Thymus (tissue), 11 donors: ENCODE data around the gene CD4. TPM values are rescaled to one million over a fixed set of nuclear protein-coding genes. Genes with fewer than 3 reads are reported as not detected.
A peak's percentile ranks its signal among the peaks of the same experiment; 100 is the strongest.

Source experiments
- DNase-seq, 9 donors: peaks; one replicate each; pipeline ENCODE4 v3.0.0-alpha.2; 2013; ENCODE audit warnings: low spot score in 9 of 9, low read depth in 6 of 9, missing footprints in 1 of 9
- H3K27ac ChIP-seq, 2 donors: one replicate each; pipeline ENCODE4 v1.5.1; 2013; ENCODE audit warnings: control low read depth in 1 of 2, low read depth in 1 of 2, low read length in 1 of 2, mild to moderate bottlenecking in 1 of 2, moderate library complexity in 1 of 2
- H3K27me3 ChIP-seq, 2 donors: one replicate each; pipeline ENCODE4 v1.5.1; 2013; ENCODE audit warnings: low read length in 1 of 2; ENCODE audit not compliant: control insufficient read depth in 2 of 2, insufficient read depth in 1 of 2
- H3K36me3 ChIP-seq, 2 donors: one replicate each; pipeline ENCODE4 v1.5.1; 2013; ENCODE audit warnings: low read length in 1 of 2, mild to moderate bottlenecking in 1 of 2, moderate library complexity in 1 of 2; ENCODE audit not compliant: control insufficient read depth in 2 of 2, insufficient read depth in 2 of 2
- H3K4me1 ChIP-seq, 2 donors: one replicate each; pipeline ENCODE4 v1.5.1; 2013; ENCODE audit warnings: low read length in 2 of 2; ENCODE audit not compliant: control insufficient read depth in 2 of 2, insufficient read depth in 2 of 2
- H3K4me3 ChIP-seq, 2 donors: one replicate each; pipeline ENCODE4 v1.5.1; 2013; ENCODE audit warnings: low read length in 2 of 2, control low read depth in 1 of 2, mild to moderate bottlenecking in 1 of 2
- H3K9me3 ChIP-seq, 2 donors: one replicate each; pipeline ENCODE4 v1.5.1; 2013; ENCODE audit warnings: low read length in 1 of 2, mild to moderate bottlenecking in 1 of 2; ENCODE audit not compliant: control insufficient read depth in 2 of 2, insufficient read depth in 1 of 2
- WGBS: extraction: QIAGEN DNeasy Blood & Tissue Kit; methylation state at CpG from one replicate; pipeline ENCODE4 v1.1.7; 2013; 5-methylcytosine and 5-hydroxymethylcytosine counted together
- polyA plus RNA-seq: library from polyadenylated mRNA; stranded (reverse); fragments of 200-250 nt; gene quantifications from one replicate; pipeline ENCODE4 v1.2.3, GENCODE V29; 2013
- total RNA-seq: library from RNA; stranded (reverse); fragments of 120-200 nt; gene quantifications from one replicate; pipeline ENCODE4 v1.2.4, GENCODE V29; 2013
- donor health status: healthy.

Gene CD4
- total and polyA plus RNA-seq, 2 donors, result 50.9 to 91.9 TPM

DNA sequence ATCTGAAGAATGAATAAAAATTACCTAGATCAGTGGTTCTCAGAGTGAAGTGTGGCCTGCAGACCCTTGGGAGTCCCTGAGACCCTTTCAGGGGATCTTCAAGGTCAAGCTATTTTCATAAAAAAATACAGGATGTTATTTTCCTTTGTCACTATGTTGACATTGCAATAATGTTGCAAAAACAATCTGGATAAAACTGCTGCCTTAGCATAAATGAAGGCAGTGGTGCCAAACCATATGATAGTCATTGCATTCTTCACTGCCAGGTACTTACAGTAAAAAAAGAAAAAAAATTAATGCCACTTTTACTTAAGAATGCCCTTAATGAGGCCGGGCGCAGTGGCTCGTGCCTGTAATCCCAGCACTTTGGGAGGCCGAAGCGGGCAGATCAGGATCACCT is 2.0 kb upstream of the CD4 start:
- no peak for DNase-seq
- Histone ChIP-seq H3K27me3 (no peaks in the 10 kb centered on the region), H3K4me3 (no peak overlapping the region), H3K36me3 (peaks cover 0 to 3% of the 10 kb centered on the region in 2 donors), H3K27ac (peak overlapping the region; percentile 47 to 98), H3K4me1 (peaks cover 57 to 89% of the 10 kb centered on the region in 2 donors), H3K9me3 (peaks cover 0 to 4% of the 10 kb centered on the region in 2 donors)
- WGBS, result 97% methylated on average over 5 of the region's 5 CpGs

DNA sequence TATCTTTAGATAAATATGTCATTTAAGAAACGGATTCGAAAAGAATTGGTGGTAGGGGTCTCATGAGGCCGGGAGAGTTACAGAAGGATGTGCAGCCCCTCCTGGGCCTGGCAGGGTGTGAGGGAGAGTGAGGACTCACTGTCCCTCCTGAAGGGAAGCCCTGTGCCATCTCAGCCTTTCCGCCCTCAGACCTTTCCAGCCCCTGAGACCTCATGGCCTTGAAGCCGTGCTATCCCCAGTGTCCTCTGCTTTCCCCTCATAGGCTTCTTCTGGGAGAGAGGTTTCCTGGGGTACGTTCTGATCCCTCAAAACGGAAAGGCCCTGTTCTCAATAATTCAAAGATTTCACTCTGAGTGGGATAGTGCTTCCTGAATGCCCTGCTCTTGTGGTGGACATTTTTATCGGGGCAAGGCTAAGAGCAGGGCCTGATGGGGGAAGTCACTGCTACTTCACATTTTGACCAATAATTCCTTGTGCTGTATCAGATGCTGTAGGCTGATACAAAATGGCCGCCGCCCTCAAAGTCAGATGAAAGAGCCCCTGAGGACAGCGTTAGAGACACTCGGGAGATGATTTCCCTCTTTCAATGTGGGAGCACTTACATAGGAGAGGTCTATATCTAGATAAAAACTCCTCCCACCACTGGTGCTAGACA is 1.3 kb downstream of the CD4 start:
- peaks cover 0 to 7% of the 10 kb centered on the region in 2 donors for H3K9me3 ChIP-seq
- H3K36me3 ChIP-seq, result peaks cover 8 to 28% of the 10 kb centered on the region in 2 donors
- peaks cover 33 to 83% of the 10 kb centered on the region in 2 donors for H3K4me1 ChIP-seq
- H3K4me3 ChIP-seq, result peak overlapping the region; percentile 59 to 94
- H3K27me3 ChIP-seq, result peaks cover 0 to 2% of the 10 kb centered on the region in 2 donors
- H3K27ac ChIP-seq, result peak overlapping the region; percentile 86 to 88
- peak in 1 of 9 donors; percentile 75 for DNase-seq
- WGBS, result 62% methylated on average over 12 of the region's 12 CpGs

DNA sequence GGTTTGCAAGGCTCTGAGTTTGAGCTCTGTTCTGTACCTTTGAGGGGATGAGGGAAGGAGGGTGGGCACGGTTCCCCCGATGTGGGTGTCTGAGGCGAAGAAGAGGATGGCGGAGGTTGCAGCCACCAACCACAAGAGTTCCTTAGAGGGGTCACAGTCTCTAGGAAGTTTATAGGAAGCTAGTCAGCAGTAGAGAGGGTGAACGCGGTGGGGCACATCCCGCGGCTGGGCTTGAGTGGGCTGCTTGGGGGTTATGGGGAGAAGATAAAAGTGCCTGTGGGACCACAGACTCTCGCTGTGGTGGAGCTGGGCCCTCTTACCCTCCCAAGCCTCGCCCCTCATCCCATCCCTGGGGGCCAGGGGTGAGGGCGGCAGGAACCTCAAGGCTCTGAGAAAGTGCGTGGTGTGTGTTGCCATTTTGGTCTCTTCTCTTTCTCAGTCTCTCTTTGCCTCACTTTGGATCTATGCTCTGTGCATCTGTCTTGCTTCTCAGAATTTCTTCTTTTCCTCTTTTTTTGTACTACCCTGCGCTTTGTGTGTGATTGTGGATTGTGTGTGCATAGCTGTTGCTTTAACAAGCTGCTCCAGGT is 2.7 kb downstream of the CD4 start:
- 11% methylated on average over 13 of the region's 13 CpGs for WGBS
- H3K27ac ChIP-seq, result peak overlapping the region; percentile 86 to 88
- peaks cover 0 to 7% of the 10 kb centered on the region in 2 donors for H3K9me3 ChIP-seq
- peaks cover 22 to 42% of the 10 kb centered on the region in 2 donors for H3K36me3 ChIP-seq
- H3K27me3 ChIP-seq, result peaks cover 0 to 4% of the 10 kb centered on the region in 2 donors
- H3K4me1 ChIP-seq, result peaks cover 24 to 81% of the 10 kb centered on the region in 2 donors
- peak overlapping the region; percentile 59 to 94 for H3K4me3 ChIP-seq
- peak in 3 of 9 donors; percentile 50 to 74 (median 56) for DNase-seq

DNA sequence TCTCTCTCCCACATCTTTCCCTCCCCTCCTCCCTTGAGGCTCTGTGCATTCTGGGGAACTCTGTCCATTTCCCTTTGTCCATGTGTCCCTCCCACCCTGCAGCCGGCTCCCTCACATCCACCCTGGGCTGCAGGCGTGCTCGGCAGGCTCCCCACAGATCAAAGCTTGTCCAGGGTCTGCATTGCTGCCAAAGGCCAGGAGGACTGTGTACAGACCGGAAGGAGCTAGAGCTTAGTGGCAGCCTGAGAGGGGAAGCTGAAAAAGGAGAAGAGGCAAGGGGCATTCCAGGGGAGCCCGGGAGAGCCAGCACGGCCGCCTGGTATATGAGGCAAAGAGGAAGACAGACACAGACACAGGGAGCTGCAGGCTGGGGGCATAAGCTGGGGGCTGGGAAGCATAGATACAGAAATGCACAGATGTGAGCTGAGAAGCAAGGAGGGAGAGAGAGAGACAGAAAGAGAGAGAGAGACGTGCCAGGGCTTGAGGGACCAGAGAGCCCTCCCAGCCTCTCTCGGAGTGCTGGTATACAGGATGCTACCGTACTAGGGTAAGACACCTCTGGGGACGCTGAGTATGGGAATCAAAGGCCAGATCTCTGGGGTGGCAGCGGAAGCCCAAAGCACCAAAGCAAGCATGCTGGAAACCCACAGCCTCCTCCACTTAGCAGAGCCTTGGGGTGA is 3.3 kb downstream of the CD4 start:
- Histone ChIP-seq H3K4me1 (peaks cover 23 to 79% of the 10 kb centered on the region in 2 donors), H3K4me3 (peak overlapping the region; percentile 59 to 94), H3K9me3 (peaks cover 0 to 7% of the 10 kb centered on the region in 2 donors), H3K27me3 (peaks cover 0 to 4% of the 10 kb centered on the region in 2 donors), H3K27ac (peak overlapping the region; percentile 86 to 88), H3K36me3 (peaks cover 25 to 49% of the 10 kb centered on the region in 2 donors)
- peak in 3 of 9 donors; percentile 54 to 76 (median 59) for DNase-seq
- WGBS, result 12% methylated on average over 12 of the region's 12 CpGs

DNA sequence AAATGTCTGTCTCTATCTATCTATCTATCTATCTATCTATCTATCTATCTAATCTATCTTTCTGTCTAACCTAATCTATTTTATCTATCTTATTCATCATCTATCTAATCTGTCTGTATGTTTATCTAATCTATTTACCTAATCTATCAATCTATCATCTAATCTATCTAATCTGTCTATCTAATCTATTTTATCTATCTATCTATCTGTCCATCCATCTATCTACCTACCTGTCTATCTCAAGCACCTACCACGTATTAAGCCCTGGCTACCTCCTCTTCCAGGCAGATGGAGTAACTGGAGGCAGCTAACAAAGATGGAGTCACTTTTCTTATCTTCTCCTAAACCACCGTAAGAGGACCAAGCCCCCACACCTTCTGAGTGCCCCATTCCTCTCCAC is 5.8 kb downstream of the CD4 start:
- no peak for DNase-seq
- Histone ChIP-seq H3K36me3 (peaks cover 42 to 69% of the 10 kb centered on the region in 2 donors), H3K4me1 (peaks cover 12 to 64% of the 10 kb centered on the region in 2 donors), H3K27ac (no peak overlapping the region), H3K4me3 (no peak overlapping the region), H3K27me3 (peaks cover 0 to 4% of the 10 kb centered on the region in 2 donors), H3K9me3 (peaks cover 0 to 2% of the 10 kb centered on the region in 2 donors)
- WGBS, result 95% methylated on average over 2 of the region's 2 CpGs

DNA sequence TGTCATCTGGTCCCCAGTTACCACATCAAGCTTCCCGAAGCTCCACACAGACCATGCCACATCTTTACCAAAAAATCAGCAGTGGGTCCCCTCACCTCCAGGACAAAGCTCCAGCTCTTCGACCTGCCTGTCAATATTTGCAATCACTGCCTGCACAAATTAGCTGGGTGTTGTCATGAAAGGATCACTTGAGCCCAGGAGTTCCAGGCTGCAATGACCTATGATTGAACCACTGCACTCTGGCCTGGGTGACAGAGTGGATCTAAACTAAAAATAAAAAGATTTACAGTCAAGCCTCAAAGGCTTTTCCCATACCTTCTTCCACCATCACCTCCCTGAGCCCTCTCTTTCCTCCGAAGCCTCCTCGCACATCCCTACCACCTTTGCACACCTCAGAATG is 7.2 kb downstream of the CD4 start:
- no peak for DNase-seq
- no peak overlapping the region for H3K27ac ChIP-seq
- H3K4me3 ChIP-seq, result no peak overlapping the region
- H3K9me3 ChIP-seq, result peaks cover 0 to 2% of the 10 kb centered on the region in 2 donors
- 98% methylated on average over 4 of the region's 4 CpGs for WGBS
- peaks cover 0 to 4% of the 10 kb centered on the region in 2 donors for H3K27me3 ChIP-seq
- peaks cover 12 to 55% of the 10 kb centered on the region in 2 donors for H3K4me1 ChIP-seq
- H3K36me3 ChIP-seq, result peaks cover 48 to 81% of the 10 kb centered on the region in 2 donors

DNA sequence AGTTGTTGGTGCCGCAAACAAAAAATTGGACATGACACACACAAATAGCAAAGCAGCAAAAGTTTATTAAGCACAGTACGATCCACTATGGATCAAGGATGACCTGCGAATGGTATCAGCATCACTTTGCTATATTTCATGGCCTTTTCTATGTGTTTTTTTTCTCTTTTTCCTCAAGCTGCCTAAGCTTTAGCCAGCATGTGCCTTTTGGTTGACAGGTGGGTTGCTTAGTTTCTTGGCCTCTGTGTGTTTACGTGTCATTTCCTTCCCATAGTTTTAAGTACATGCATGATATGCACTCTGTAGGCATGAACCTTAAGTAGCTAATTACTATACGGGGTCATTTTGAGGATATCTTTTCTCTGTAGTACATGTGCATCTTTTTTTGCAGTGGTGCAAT is 9.8 kb downstream of the CD4 start:
- DNase-seq, result no peak
- Histone ChIP-seq H3K36me3 (peaks cover 63 to 87% of the 10 kb centered on the region in 2 donors), H3K27me3 (peaks cover 0 to 4% of the 10 kb centered on the region in 2 donors), H3K9me3 (no peaks in the 10 kb centered on the region), H3K27ac (no peak overlapping the region), H3K4me1 (peaks cover 5 to 33% of the 10 kb centered on the region in 2 donors), H3K4me3 (no peak overlapping the region)
- WGBS, result 93% methylated on average over 5 of the region's 5 CpGs

DNA sequence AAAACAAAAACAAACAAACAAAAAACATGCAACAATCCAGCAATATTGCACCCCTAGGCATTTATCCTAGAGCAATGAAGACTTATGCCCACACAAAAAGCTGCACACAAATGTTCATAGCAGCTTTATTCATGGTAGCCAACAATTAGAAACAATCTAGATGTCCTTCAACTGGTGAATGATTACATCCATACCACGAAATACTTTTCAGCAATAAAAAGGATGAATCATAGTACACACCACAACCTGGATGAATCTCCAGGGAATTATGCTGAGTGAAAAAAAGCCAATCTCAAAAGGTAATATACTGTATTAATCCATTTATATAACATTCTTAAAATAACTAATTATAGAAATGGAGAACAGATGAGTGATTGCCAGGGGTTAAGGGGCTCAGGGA is 17.8 kb downstream of the CD4 start:
- 95% methylated on average over 1 of the region's 1 CpG for WGBS
- H3K27ac ChIP-seq, result no peak overlapping the region
- no peaks in the 10 kb centered on the region for H3K27me3 ChIP-seq
- DNase-seq, result no peak
- no peaks in the 10 kb centered on the region for H3K9me3 ChIP-seq
- H3K36me3 ChIP-seq, result peaks cover 41 to 61% of the 10 kb centered on the region in 2 donors
- H3K4me3 ChIP-seq, result no peak overlapping the region
- peaks cover 0 to 11% of the 10 kb centered on the region in 2 donors for H3K4me1 ChIP-seq

DNA sequence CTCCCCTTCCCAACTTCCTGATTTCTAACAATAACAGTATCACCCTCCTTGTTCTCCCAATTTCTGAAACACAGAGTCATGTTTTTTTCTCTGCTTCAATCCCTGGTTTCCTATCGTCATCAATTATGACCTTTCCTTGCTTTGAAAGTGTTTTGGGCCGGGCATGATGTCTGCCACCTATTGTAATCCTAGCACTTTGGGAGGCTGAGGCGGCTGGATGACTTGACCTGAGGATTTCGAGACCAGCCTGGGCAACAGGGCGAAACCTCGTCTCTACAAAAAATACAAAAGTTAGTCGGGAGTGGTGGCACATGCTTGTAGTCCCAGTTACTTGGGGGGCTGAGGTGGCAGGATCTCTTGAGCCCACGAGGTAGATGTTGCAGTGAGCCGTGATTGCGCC is 19.7 kb downstream of the CD4 start:
- H3K4me3 ChIP-seq, result no peak overlapping the region
- H3K27me3 ChIP-seq, result no peaks in the 10 kb centered on the region
- H3K36me3 ChIP-seq, result peaks cover 39 to 62% of the 10 kb centered on the region in 2 donors
- 94% methylated on average over 10 of the region's 10 CpGs for WGBS
- no peak overlapping the region for H3K27ac ChIP-seq
- H3K4me1 ChIP-seq, result peaks cover 0 to 11% of the 10 kb centered on the region in 2 donors
- no peak for DNase-seq
- H3K9me3 ChIP-seq, result no peaks in the 10 kb centered on the region
